Stimulated activated CD4-positive, alpha-beta T cell treated with anti-CD3 and anti-CD28 coated beads, TNF-alpha, amount 100 ng/mL, for 24 hours (primary cell): ENCODE data around the gene OR5L1.

ENCODE experiments used
- DNase-seq, 3 experiments: peaks; one replicate each; pipeline ENCODE4 v3.0.0-alpha.2; 2020; ENCODE audit warnings: low read depth in 3 of 3

The OR5L1 gene

GRCh38 chr11:55811067-55811466 is at the start of gene OR5L1:
OR5L1 (plus strand) TSS chr11:55811367; CDS start chr11:55811467, 100 bp downstream.
- no peak for DNase-seq

- DNase-seq = no peak
Measured at GRCh38 chr11:55773138-55773537, 38.0 kb upstream of the OR5L1 start, which contains the start of gene OR5D13. OR5D13 (plus strand) TSS chr11:55773438; CDS start chr11:55773438, 0 bp downstream.

- no peak for DNase-seq
Measured at GRCh38 chr11:55791606-55792005, 19.6 kb upstream of the OR5L1 start.

DNA sequence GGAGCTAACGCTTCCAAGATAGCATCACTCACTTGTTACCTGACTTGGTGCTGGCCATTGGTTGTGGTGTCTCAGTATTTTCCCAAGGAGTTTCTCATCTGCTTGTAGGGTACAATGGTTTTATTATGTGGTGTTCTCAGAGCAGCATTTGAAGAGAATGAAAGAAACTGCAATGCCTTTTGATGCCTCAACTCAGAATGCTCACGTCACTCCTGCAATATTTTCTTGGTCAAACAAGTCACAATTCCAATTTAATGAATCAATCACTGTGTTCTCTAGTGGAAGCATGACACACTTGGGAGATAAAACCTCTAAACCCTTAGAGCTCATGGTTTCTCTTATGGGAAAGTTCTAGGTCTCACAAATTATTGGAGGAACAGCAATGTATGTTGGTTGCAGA is 17.8 kb upstream of the OR5L1 start:
- DNase-seq = no peak

DNA sequence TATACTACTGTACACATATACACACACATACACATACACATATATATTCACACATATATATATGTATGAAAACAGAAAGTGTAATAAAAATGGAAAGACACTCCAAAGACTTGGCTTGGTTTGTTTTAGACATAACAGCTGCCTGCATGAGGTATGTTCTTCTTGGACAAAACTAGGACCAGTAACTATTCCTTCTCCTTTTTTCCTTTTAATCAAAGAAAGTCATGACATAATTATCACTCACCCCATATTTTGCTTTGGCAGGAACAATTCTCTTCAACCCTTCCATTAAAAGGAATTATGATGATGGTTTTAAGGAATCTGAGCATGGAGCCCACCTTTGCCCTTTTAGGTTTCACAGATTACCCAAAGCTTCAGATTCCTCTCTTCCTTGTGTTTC is 15.9 kb upstream of the OR5L1 start, which contains the start of gene OR5D14:
OR5D14 (plus strand) TSS at position 301 of the 400 bp plus-strand sequence; CDS start at position 301, 0 bp downstream.
- DNase-seq = no peak

GRCh38 chr11:55806248-55806647 is 4.9 kb upstream of the OR5L1 start:
- DNase-seq = no peak

GRCh38 chr11:55819330-55819729 is 8.2 kb downstream of the OR5L1 start, which contains the start of gene OR5D18:
OR5D18 (plus strand) TSS chr11:55819630; CDS start chr11:55819630, 0 bp downstream.
- DNase-seq = no peak

GRCh38 chr11:55826919-55827318 is 15.8 kb downstream of the OR5L1 start, which contains the start of gene OR5L2:
OR5L2 (plus strand) TSS chr11:55827219; CDS start chr11:55827219, 0 bp downstream.
- no peak for DNase-seq

- no peak for DNase-seq
Measured at GRCh38 chr11:55838452-55838851, 27.3 kb downstream of the OR5L1 start, which contains the start of gene OR5D16. OR5D16 (plus strand) TSS chr11:55838752; CDS start chr11:55838752, 0 bp downstream.

- no peak for DNase-seq
Measured at GRCh38 chr11:55847453-55847852, 36.3 kb downstream of the OR5L1 start.

DNA sequence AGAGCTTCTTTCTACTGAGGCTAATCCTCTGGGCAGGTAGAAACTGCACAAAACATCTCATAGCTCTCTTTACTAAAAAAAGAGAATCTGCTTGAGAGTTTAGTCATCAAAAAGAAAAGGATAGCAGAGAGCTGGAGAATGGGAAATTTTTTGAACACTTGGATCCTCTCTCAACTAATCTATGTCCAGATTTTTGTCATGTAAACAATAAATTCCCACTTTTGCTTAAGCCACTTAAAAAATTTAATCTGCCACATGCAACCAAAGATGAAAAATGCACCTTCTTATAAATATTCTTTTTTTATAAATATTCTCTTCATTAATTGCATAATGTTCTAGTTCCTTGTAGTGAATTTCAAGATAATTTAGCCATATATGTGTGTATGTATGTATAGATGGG is 37.9 kb downstream of the OR5L1 start:
- DNase-seq = no peak

- DNase-seq = no peak
Measured at GRCh38 chr11:55852141-55852540, 41.0 kb downstream of the OR5L1 start.

DNA sequence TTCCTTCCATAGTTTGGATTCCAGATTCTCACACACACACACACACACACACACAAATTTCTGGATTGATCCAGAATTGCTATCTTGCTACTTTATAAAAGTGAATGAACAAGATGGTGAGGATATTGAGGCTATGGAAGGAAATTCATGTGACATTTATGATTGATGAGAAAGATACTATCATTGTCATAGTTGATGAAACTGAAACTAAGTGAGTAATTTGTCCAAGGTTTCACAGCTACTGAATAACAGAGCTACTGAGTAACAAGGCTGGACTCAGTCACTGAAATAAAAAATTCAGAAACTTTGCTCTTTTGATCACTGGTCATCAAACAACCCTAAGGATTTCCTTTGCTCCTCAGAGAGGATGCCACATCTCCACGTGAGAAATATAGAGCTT is 43.5 kb downstream of the OR5L1 start:
- no peak for DNase-seq
